Activated CD8-positive, alpha-beta memory T cell treated with anti-CD3 and anti-CD28 coated beads for 24 hours (primary cell): ENCODE data around the gene SIAH3.

Experiments used
- DNase-seq: peaks from one replicate; pipeline ENCODE4 v3.0.0-alpha.2; 2020

SIAH3 gene

DNA sequence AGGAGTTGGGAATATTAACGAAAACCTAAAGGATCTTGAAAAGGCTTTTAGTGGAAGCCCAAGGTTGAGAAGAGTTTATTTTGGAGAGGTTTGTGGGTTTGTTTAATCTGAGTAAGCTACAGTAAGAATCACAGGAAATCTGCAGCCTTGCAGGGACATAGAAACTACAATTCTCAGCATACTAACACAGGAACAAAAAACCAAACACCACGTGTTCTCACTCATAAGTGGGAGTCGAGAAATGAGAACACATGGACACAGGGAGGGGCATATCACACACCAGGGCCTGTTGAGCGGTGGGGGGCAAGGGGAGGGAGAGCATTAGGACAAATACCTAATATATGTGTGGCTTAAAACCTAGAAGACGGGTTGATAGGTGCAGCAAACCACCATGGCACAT lies 8.7 kb upstream of the SIAH3 start:
- DNase-seq = no peak

DNA sequence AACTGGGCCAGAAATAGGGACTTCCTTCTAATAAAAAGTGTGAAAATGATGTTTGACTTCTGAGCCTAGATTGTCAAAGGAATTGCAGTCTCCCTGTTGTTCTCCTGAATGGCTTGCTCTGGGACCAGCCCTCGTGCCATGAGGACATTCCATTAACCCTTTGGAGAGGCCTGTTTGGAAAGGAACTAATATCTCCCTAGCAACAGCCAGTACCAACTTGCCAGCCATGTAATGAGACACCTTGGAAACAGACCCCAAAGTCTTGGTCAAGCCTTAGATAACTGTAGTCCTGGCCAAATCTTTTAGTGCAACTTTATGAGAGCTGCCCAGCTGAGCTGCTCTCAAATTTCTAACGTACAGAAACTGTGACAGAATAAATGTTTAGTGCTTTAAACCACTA lies 8.2 kb upstream of the SIAH3 start:
- DNase-seq = no peak

DNA sequence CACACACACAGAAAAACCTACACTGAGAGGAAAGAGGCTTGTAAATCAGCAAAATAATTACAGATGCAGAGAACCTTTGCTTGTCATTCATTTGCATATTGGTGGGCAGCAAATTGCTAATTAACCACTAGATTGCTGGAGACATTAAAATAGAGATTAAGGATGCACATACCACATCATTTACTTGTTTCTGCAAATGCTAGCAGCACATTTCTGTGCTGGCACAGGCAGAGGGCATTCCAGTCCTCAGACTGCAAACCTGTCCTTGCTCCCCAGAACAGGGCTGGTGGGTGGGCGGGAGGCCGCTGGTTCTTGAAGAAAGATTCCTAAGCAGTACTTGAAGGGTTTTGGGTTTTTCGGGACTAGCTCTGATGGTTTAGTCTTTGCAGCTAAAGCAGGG lies 941 bp upstream of the SIAH3 start:
- DNase-seq = no peak

DNA sequence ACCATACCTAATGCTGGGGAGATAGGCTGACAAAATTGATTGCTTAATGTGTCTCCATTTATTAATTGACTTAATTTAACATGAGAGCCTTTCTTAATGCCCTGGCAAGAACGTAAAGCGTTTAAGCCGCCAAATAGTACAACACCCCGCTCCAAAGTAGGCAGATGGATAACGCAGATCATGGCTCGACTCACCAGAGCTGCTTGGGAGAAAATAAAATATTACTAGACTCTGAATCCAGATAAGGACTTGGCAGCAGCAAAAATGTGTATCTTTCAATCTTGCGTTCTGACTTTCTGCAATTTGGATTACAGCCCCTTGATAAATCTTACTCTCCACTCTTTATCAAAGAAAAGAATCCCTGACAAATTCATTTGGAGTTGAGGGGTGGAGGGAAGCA lies 403 bp upstream of the SIAH3 start:
- no peak for DNase-seq

DNA sequence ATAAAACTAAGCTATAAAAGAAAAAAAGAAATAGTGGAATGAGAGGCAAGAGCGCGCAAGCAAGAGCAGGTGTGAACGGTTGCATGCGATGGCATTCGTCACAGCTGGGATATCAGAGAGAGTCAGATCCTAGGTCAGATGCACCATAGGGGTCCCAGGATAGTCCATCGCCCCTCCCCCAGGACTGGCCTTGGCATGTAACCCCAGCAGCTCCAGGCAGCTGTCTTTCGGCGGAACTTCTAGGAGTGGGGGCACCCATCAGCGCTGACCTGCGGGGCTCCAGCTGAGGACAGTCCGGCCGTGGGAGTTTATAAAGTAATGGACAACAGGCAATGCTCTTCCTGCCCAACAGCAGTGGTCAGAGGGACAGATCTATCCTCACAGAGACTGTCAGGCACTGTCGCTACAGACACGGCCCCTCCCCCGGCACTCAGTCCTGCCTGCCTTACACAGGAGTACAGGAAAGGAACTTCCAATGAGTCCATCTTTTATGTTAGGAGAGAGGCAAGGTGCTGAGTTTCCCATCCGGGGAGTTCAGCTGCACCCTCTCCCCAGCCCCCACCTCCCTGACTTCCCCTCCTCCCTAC lies 1.4 kb downstream of the SIAH3 start:
- no peak for DNase-seq

DNA sequence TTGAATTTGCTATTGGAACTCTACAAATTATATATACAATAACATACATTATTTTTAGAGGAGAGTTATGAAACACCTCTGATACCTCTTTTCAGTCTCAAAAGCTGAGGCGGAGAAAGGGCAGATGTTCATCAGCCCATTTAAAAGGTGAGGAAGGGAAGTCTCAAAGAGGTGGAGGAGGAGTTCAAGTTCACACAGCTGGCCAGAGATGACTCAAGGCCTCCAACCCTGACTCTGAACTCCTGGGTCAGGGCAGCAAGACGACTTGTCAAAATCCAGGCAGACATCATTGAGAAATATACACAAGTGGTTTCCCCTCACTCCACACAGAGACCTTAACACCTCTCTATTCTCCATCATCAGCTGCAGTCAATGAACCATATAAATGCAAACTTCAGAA lies 2.1 kb downstream of the SIAH3 start:
- no peak for DNase-seq

DNA sequence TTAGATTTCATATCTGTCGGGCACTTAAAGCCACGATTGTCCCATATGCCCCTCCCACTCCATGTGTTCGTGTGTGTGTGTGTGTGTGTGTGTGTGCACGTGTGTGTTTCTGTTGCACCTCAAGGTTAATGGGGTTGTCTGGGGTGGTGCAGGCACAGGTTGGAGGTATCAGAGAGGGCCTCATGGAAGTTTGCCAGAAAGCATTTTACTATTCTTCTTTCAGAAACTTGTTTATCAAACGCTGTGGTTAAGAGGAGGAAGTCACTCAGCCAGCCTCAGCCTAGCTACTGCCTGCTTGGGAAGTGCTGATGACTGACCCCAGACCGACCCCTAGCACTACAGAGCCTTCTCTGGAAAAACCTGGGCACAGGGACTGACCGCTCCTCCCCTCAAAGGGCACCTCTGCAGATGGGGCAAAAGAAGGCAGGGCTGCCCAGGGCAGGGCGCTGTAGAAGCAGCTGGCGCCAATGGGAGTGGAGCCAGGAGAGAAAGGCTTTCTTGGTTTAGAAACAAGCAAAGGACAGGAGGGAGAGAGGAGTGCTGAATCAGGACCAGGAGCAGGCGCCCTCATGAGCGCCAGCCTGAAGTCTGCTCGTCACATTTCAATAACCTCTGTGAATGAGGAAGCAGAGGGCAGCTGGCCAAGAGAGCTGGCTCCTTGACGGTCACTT lies 3.9 kb downstream of the SIAH3 start:
- peak; percentile 58 for DNase-seq

DNA sequence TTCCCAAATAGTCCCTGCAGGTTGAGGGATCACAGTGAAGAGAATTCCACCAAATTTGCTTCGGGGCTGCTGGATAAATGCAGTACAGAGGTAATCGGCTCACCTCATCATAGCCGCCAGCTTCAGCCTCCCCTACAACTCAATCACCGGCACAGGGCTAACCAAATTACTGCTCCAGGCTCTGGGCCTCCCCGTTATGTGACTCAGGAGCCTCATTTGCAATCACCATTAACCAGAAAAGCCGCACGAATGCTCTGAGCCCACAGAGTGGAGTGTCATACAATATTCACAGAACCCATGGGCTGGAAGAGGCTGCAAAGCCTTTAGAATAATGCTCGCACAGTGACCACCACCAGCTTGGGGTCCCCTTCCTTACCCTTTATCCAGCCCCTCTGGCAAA lies 4.9 kb downstream of the SIAH3 start:
- no peak for DNase-seq

DNA sequence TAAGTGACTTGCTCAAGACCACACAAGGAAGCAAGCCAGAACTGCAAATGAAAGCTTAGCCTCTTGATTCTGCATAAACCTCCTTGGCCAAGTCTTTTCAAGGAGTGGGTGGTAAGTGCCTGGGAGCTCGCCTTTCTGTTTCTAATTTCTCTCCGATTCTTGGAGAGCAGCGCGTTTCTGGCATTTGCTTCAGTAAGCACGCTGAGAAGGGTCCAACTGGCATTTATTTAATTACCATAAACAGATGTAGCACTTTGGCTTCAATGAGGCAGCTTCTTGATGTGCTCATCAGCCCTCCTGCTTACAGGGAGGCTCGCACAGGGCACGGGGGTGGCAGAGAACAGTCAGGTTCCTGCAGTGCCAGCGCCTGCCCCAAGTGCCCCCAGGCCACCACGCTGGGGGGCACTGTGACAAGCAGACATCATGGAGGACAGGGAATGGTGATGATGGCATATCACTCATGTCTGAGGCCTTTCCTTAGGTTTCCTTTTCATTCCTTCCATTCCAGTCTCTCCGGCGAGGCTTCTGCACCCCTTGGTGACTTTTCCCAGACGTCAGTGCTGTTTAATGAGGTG lies 13.3 kb downstream of the SIAH3 start:
- no peak for DNase-seq

DNA sequence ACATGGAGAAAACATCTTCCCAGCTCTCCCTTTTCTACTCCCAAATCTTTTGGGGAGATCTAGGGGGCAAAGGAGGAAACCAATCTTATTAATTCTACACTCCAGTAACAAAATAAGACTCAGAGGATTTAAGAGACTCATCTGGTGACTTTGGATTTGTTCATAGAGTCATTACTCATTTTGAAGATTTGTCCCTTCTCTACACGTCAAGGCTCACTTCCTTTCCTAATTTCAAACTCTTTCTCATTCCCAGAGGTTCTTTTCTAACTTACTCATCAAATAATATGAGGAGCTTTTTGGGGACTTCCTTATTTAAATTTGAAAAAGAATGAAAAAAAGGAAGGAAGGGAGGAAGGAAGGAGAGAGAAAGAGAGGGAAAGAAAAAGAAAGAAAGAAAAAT lies 14.4 kb downstream of the SIAH3 start:
- no peak for DNase-seq

DNA sequence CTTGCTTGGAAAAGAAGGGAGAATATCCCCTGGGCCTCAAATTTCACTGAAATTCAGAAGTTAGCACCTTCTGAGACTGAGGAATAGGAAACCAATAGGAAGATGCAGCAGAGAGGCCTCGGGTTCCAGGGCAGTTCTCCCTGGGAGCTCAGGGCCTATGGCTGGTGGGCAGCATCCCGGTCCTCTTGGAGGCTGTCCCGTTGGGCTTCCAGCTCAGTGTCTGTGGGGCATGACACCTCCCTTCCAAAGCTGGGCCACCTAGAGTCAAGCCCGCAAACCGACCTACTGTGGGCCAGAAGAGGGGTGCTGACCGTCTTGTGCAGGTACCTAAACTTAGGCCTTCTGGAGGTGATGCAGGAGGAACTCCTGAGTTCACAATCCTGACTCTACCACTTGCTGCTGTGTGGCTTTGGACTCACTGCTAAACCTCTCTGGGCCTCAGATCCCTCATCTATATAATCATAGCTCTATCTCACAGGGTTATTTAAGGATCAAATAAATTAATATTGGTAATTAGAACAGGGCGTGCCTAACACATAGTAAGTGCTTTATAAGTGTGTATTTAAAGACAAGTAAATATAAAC lies 17.1 kb downstream of the SIAH3 start:
- no peak for DNase-seq

DNA sequence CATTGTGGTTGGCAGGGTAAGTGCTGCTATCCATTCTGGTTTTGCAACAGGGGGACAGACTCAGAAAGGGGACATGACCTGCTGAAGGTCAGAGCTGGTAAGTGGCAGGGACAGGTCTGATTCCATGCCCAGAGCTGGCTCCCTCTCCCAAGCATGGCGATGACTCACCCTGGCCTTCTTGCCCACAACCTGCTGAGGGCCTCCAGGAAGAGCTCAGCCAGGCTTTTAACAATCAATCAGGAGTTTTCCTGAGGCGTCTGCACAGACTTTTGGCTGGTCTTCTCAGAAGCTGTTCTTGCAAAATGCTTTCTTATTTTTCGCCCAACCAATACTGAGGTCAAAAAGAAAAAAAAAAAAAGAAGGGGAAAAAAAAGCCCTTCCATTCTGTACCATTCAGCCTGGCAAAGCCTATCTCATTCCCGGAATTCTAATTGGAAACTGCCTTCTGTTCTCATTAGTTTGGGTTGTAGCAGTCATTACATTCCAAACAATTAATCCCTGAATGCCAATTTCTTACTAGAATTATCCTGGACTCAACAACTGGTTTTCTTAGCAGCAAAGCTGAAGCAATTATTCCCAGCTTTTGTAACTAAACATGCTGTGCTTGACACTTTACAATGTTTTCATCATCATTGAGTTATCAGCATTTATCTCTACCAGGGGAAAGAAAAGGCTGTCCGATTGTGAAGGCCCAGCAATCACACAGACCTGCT lies 17.7 kb downstream of the SIAH3 start:
- DNase-seq = no peak

DNA sequence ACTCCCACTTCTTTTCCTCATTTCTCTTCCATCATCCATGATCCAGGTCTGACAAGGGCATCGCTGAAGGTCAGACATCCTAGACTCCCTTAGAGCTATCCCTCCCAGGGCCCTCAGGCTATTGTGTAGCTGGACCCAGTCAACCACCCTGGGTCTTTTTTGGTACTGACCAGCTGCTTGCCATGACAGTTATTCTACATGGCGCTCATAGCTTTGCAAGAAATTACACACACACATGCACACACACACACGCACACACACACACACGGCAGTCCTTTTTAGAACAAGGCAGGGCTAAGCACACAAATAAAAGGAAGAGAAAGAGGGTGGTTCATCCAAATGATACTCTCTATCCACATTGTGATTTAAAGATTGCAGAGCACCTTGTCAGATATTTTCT lies 18.3 kb downstream of the SIAH3 start:
- no peak for DNase-seq

DNA sequence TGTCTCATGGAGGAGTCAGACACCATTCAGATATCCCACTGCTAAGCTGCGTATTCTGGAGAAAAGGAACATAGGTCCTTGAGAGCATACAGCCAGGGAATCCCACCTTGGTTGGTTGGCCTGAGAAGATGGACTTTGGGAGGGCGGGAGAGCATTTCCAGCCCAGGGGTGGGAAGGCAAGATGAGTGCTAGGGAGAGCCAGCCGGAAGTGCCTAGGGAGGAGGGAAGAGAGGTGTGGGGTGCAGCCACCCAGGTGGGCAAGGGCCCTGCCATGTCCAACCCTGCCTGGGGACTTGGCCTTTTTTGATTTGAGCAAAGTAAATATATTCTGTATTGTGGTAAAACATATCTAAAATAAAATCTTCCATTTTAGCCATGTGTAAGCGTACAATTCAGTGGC lies 19.7 kb downstream of the SIAH3 start:
- no peak for DNase-seq

DNA sequence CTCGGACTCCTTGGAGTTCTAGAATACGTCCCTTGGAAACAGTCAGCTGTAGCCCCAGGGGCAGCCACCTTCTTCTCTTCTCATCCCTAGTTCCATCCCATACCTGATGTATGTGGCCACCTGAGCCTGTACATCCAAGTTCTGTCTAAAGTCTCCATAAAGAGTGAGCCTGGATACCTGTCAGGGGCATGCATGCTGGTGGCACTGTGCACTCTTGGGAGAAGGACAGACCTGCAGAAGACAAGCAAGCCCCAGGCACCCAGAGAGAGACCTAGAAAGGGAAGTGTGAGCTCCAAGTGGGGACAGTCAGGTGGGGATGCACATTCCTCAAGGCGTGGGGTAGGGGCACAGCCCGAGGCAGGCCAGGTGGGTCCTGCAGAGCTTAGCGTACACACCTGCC lies 21.4 kb downstream of the SIAH3 start:
- DNase-seq = no peak

DNA sequence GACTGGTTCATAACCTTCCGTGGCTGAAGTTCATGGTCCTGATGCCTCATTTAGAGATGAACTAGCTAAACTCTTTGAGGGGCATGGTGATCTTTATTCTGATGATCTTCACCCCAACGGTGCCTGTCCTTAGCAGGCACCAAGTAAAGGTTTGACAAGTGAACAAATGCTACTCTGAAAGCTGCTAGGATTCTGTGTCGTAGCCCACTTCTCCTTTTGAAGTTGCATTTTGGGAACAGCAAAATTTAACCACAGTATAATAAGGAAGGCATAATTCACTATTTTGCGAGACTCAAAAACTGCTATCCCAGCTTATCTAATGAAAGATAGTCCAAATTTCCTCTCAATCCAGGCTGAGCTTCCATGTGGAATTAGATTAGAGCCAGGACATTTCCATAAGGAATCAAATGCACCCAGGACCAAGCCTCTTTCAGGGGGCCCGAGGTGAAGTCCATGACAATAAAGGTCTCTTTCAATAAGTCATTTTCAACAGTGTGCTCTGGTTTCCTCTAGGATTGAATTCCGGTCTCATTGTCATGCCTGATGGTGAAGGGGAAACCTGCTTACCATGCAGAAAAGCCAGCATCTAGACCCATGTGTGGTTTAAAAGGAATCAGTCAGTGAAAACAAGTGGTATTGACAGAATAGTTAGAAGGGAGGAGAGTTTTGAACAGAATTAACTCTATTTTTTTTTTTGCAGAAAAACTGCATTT lies 23.1 kb downstream of the SIAH3 start:
- no peak for DNase-seq

DNA sequence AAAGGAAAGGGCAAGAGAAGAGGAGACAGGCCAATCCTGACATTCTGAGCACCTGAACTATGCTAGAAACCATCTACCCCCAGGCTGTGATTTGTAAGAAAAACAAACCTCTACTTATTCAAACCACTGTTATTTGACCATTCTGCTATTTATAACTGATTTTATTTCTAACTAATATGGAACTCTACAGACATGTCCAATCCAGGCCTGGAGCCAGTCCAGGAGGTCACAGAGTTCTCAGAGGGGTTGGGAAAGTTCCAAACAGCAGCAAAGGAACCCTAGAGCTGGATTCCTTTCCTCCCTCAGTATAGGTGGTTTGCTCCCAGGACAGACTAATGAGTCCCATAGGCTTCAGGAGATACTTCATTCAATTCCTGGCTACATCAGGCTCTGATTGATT lies 24.2 kb downstream of the SIAH3 start:
- DNase-seq = no peak

DNA sequence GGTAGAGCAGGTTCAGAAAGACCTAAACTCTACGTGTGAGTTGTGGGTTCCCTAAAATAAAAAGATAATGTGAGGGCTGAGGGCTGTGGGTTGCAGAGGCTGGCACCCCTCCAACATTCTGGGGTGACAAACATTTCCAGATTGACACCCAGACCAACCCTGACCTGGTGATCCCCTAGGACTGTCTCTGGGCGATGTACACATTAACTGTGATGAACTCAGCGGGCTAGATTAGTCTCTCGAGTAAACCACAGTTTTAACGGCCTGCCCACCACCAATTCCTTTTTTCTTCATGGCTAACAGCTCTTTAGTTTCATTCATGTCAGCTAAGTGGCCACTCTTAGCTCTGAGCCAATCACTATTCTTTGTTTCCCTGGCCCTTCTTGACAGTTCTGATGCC lies 24.8 kb downstream of the SIAH3 start:
- DNase-seq = no peak

DNA sequence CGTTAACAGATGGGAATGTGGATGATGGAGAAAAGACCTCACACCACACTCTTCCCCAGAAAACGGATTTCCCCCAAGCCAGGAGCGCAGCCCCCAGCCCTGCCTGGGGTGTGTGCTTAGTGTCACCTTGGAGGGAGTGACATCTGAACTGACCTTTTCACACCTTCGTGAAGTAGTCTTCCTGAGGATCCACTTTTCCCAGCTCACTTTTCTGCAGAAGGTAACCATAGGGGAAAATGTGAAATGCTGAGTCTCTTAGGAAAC lies 26.2 kb downstream of the SIAH3 start:
- DNase-seq = no peak

DNA sequence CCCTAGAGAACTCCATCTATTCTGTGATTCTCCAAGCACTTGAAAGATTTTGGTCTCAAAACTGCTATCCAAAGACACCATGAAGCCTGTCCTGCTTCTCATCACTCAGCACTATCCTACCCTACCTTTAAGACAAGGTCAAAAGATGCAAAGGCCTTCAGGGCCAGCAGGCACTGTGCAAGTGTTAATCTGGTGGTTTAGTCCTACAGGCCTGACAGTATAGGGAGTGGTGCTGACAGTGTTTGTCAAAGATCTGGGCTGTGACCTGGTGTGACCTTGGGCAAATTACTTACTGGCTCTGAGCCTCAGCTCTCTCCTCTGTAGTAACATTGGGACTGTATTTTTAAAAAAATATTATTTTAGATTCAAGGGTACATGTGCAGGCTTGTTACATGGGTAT lies 28.0 kb downstream of the SIAH3 start:
- DNase-seq = no peak

DNA sequence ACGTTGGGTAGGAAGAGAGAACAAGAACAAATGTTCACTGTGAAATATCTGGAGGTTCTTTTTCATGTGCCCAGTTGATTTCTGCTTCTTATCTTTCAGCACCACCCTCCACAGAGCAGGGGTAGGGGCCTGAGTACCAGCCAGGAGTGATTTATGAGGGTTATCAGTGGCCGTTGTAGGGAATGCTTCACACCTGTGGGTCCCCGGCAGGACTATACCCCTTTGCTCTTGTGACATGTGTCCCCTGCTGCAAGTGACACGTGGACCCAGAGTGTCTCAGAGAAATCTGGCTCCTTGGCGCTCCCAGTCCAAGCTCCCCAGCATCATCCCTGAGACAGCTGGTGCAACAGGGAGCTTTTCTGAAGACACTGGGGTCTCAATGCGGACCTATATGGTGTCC lies 29.7 kb downstream of the SIAH3 start:
- DNase-seq = no peak

DNA sequence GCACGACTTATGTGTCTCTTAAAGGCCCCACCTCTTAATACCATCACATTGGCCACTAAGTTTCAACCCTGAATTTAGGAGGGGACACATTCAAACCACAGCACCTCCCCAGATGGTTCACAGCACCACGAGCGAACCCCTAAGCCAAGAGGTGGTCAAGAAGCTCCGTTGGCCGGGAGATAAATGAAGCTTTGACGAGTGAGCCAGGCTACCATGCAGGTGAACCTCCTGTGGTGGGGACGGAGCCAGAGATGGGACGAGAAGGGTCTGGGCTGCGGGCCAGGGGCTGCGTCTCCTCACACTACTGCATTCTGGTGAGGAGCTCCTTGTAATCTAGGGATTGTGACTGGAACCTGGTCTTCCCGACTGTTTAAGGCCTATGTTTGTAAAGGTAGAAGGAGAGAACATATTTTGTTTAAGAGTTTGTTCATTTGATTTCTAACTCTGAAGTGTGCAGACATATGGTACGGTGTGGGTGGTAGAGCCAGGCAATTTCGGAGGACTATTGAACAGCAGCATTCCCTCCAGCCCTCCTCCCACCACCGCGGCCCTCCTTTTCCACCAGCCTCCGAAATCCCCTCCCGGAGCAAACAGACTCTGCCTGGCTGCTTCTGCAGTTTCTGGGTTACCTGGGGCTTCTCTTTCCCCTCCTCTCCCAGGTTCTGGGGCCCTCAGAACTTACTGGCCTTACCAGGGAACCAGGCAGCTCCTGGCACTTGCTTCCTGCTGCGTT lies 31.3 kb downstream of the SIAH3 start:
- no peak for DNase-seq

DNA sequence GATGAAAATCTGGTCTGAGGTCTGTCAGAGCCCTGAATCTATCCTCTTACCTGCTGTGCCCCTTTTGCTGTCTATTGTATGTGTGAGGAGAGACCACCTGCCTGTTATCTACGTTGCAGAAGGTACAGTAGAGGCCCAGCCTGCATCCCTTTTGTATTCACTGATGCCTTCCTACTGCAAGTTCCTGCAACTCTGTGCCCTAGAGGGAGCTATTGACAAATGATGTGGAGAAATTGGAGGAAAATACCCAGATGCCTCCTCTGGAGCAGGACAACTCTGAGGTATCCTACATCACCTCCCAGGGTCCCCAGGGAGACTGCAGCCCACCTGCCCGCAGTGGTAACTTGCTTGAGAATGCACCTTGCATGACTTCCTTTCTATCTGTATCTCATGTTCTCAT lies 33.7 kb downstream of the SIAH3 start:
- no peak for DNase-seq
